GM19193 (cell line): ENCODE data around the gene MMP25.

Experiments used
- POLR2A ChIP-seq: IDR thresholded peaks from 4 replicates; pipeline ENCODE4 v1.6.1; 2011; ENCODE audit not compliant: insufficient read depth, insufficient read length; ENCODE audit errors: extremely low read depth

Gene MMP25

DNA sequence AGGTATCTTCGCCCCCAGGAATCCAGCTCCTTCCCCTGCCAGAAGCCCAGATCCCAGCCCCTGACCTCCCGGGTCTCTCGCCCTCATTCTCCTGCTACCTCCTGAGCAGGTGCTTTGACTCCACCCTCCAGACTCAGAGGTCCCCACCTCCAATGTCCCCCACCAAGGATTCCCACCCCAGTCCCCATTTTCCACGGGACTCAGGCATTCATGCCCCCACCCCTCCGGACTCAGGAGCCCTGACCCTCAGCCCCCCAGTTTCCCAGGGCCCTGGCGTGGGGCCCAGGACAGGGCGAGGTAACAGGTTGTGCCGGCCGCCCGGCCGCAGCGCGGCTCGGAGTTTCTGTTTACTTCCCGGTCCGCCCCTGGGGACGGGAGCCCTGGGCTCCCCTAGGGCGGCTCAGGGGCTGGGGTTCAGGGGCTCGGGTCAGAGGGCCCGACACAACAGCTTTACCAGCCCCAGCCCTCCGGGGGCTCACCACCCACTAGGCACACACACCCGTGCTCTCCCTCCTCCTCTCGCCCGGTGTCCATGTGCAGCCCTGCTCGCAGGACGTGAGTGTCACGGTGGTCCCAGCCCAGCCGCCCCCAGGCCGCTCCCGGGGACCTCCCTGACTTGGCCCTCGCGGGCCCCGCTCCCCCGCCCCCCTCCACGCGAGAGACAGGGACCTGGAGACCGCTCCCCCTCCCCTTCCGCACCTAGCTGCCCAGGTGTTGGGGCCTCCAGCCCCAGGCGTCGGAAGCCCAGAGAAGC lies 10.2 kb upstream of the MMP25 start:
- TF ChIP-seq POLR2A = no peak

DNA sequence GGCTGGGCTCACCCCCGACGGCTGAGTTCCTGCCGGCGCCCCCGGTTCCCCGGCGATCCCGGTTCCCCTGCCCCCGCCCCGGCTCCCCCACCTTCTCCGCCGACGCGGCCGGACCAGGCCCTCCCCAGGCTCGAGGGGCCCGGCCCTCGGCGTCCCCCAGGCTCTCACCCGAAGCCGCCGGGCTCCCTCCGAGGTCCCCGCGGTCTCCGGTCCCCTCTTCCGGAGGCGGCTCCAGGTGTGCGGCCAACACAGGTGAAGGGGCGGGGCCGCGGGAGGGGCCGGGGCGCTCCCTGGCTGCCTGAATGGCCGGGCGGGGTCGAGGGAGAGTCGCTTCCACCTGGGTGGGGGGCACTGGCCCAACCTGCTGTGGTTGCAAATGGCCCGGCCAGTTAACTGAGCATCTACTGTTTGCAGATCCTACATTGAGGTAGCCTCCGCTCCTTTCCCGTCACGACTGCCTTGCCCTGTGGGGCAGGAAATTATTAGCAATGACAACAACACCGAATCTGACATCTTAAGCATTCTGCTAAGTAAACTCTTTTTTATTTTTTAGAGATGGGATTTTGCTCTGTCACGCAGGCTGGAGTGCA lies 9.5 kb upstream of the MMP25 start, which contains the start of gene BICDL2:
Gene BICDL2, minus strand, starts transcription at position 219 of the 590 bp plus-strand sequence. CDS start 1,448 bp downstream, outside the sequence.
- TF ChIP-seq POLR2A = no peak

DNA sequence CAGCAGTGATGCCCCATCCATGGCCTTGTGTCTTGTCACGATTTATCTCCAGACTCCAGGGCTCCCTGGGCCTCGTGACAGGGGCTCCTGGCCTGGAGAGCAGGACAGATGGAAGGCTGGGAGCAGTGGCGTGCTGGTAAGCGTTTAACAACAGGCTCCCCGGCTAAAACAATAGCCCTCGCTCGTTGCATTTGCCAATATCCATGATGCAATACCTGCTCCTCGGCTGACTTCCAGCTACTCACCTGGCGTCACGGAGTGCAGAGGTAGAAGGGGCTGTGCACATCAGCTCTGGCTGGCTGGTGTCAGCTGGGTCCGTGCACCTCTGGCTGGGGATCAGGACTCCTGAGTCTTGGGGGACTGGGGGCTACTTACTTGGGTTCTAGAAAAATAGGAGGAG lies 8.1 kb upstream of the MMP25 start:
- no peak for TF ChIP-seq POLR2A

GRCh38 chr16:3038896-3039295 lies 7.5 kb upstream of the MMP25 start:
- TF ChIP-seq POLR2A = no peak

DNA sequence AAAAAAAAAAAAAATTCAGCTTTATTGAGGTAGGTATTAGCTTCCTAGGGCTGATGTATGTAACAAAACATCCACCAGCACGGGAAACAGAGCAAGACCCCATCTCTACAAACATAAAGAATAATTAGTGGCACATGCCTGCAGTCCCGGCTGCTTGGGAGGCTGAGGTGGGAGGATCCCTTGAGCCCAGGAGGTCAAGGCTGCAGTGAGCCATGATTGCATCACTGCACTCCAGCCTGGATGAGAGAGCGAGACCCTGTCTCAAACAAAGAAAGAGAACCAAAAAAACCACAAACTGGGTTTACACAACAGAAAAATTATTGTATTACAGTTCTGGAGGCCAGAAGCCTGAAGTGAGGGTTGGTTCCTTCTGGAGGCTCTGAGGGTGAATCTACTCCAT lies 4.0 kb upstream of the MMP25 start:
- TF ChIP-seq POLR2A = no peak

GRCh38 chr16:3044708-3045107 lies 1.7 kb upstream of the MMP25 start:
- no peak for TF ChIP-seq POLR2A

DNA sequence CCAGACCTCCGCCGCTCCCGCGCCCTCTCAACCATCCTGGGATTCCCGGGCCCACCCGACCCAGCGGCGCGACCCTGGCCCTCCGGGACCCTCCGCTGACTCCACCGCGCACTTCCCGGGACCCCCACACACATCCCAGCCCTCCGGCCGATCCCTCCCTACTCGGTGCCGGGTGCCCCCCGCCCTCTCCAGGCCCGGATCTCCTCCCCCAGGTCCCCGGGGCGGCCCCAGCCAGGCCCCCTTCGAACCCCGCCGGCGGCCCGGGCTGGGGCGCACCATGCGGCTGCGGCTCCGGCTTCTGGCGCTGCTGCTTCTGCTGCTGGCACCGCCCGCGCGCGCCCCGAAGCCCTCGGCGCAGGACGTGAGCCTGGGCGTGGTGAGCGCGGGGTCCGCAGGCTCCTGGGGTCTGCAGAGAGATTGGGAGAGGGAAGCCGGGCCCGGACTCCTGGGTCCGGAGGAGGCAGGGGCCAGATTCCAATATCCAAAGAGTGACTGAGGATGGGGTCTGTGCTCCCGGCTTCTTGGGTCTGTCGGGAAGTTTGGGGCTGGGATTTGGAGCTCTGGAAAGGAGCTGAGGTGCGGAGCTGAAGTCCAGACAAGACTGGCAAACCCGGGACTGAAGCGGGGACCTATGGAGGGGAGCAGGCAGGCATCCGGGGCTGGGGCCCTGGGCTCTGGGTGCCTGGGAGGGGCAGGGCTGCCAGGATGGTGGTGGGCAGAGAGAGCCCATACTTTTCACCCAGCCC lies 453 bp downstream of the MMP25 start:
- TF ChIP-seq POLR2A = no peak

DNA sequence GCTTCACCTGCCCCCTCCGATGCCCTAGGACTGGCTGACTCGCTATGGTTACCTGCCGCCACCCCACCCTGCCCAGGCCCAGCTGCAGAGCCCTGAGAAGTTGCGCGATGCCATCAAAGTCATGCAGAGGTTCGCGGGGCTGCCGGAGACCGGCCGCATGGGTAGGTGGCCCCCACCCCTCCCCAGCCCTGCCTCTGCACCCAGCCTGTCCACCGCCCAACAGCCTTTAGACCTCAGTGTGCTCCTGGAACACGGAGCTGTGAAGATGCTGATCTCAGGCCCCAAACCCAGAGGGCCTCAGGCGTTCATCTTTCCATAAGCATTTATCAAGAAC lies 993 bp downstream of the MMP25 start:
- no peak for TF ChIP-seq POLR2A

- TF ChIP-seq POLR2A = no peak
Observed at GRCh38 chr16:3049921-3050481, 3.6 kb downstream of the MMP25 start.

DNA sequence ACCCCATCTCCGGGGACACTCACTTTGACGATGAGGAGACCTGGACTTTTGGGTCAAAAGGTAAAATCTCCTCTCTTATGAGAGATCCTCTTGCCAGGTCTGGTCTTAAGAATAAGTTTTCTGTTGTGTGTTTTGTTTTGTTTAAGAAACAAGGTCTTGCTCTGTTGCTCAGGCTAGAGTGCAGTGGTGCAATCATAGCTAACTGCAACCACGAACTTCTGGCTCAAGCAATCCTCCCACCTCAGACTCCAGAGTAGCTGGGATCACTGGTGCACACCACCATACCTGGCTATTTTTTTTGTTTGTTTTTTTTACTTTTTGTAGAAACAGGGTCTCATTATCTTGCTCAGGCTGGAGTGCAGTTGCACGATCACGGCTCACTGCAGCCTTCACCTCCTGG lies 4.1 kb downstream of the MMP25 start:
- no peak for TF ChIP-seq POLR2A

GRCh38 chr16:3051009-3051408 lies 4.6 kb downstream of the MMP25 start:
- no peak for TF ChIP-seq POLR2A

GRCh38 chr16:3051494-3051893 lies 5.1 kb downstream of the MMP25 start:
- no peak for TF ChIP-seq POLR2A

DNA sequence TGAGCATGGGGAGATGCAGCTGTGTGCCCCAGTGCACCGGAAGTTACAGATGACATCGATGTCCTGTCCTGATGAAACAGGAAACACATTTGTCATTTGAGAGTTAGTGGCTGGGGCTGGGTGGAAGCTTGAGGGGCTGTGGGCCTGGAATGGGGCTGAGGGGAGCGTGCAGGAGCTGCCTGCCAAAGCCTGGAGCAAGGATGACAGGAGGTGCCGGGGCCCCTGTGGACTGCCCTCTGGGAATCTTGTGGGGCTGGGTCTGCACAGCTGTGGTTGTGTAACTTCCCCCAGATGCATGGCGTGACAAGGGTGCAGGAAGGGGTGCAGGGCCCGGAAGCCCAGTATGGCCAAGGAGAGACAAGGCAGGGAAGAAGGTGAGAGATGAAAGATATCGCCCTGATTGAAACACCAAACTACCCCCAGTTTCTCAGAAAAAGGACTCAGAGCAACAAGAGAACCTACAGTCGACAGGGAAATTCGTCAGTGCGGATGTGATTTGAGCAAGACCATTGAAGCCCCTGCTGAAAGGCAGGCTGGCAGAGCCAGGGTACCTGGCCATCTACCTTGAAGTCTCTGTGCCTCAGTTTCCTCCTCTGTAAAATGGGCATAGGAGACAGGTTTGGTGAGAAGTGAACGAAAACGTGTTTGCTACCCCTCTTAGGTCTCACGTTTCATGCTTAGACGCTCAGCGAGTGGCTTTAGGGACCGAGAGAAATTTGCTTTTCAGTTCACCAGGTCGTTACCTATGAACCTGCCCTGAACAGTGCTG lies 8.8 kb downstream of the MMP25 start:
- TF ChIP-seq POLR2A = no peak

DNA sequence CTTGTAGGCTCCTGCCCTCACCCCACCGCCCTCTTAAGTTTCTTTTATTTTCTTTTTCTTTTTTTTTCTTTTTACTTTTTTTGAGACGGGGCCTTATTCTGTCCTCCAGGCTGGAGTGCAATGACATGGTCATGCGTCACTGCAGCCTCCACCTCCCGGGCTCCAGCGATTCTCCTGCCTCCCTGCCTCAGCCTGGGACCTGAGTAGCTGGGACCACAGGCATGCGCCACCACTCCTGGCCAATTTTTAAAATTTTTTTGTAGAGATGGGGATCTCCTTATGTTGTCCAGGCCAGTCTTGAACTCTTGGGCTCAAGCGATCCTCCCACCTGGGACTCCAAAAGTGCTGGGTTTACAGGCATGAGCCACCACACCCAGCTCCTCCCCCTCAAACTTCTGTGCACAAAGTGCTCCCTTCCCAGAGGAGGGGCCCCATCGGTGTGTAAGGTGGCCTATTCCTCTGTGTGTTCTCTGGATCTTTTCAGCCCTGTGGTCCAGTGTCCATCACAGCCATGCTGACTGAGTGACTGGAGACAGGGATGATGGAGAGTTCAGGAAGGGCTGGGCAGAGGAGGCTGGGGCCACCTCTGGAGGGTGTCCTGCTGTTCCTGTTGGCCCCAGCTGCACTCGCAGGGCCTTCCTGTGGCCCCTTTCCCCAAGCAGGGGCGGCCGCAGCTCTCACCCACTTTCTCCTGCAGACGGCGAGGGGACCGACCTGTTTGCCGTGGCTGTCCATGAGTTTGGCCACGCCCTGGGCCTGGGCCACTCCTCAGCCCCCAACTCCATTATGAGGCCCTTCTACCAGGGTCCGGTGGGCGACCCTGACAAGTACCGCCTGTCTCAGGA lies 10.2 kb downstream of the MMP25 start:
- no peak for TF ChIP-seq POLR2A
